Measurements from ENCODE around the gene AGPS. TPM values are rescaled to one million over a fixed set of nuclear protein-coding genes. Genes with fewer than 3 reads are reported as not detected.

Gene AGPS
- total and polyA plus RNA-seq, 2 of the 13 experiments (the other 11 are each of a cell fraction or from before 2014, with no cell fraction given), result 39.4 to 99.0 TPM

DNA sequence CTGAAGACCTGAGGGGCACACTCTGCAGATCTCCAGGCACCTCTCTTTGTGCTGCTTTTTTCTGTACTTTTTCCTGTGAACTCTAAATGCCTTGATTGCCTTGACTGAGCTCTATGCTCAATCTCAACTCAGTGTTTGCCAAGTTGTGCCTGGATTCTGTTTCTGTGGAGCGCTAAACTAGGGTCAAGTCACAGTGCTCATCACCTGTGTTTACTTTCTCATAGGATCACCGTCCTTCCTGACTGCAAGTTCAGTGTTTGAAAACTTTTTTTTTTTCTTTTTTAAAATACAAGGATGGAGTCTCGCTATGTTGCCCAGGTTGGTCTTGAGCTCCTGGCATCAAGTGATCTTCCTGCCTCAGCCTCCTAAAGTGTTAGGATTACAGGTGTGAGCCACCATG lies 62.6 kb downstream of the AGPS start (continued):
- TF ChIP-seq HOMEZ (CRISPR knock-in tag; IDR thresholded peaks at IDR 0.05; ENCODE audit: low read depth) (peak; percentile 67; the same call in 1 of the 2 replicates), NFE2 (CRISPR knock-in tag; IDR thresholded peaks at IDR 0.05) (no peak), MBNL3 (CRISPR knock-in tag; conservative IDR thresholded peaks at IDR 0.05) (no peak), NFKB2 (CRISPR knock-in tag; IDR thresholded peaks at IDR 0.05; ENCODE audit: borderline replicate concordance) (no peak), ZNF543 (CRISPR knock-in tag; IDR thresholded peaks at IDR 0.05) (no peak), POGZ (CRISPR knock-in tag; IDR thresholded peaks at IDR 0.05) (peak; percentile 65), FOXA3 (CRISPR knock-in tag; IDR thresholded peaks at IDR 0.05) (peak; percentile 67), ZNF687 (CRISPR knock-in tag; IDR thresholded peaks at IDR 0.05) (no peak), KDM6A (CRISPR knock-in tag; IDR thresholded peaks at IDR 0.05; ENCODE audit: low read depth) (no peak), ARID2 (CRISPR knock-in tag; IDR thresholded peaks at IDR 0.05; ENCODE audit: borderline replicate concordance) (no peak), RCOR2 (CRISPR knock-in tag; IDR thresholded peaks at IDR 0.05) (peak; percentile 19; the same call in 1 of the 2 replicates), GPN1 (CRISPR knock-in tag; IDR thresholded peaks at IDR 0.05; ENCODE audit: borderline replicate concordance) (no peak), ZBTB49 (CRISPR knock-in tag; IDR thresholded peaks at IDR 0.05; ENCODE audit: borderline replicate concordance) (no peak), ZMYM4 (CRISPR knock-in tag; IDR thresholded peaks at IDR 0.05) (peak; percentile 80), ZMAT3 (CRISPR knock-in tag; conservative IDR thresholded peaks at IDR 0.05) (no peak)
- TF ChIP-seq, protein P1, sequence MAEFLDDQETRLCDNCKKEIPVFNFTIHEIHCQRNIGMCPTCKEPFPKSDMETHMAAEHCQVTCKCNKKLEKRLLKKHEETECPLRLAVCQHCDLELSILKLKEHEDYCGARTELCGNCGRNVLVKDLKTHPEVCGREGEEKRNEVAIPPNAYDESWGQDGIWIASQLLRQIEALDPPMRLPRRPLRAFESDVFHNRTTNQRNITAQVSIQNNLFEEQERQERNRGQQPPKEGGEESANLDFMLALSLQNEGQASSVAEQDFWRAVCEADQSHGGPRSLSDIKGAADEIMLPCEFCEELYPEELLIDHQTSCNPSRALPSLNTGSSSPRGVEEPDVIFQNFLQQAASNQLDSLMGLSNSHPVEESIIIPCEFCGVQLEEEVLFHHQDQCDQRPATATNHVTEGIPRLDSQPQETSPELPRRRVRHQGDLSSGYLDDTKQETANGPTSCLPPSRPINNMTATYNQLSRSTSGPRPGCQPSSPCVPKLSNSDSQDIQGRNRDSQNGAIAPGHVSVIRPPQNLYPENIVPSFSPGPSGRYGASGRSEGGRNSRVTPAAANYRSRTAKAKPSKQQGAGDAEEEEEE (CRISPR knock-in tag; IDR thresholded peaks at IDR 0.05; ENCODE audit: borderline replicate concordance), result no peak
- TF ChIP-seq, protein P2, sequence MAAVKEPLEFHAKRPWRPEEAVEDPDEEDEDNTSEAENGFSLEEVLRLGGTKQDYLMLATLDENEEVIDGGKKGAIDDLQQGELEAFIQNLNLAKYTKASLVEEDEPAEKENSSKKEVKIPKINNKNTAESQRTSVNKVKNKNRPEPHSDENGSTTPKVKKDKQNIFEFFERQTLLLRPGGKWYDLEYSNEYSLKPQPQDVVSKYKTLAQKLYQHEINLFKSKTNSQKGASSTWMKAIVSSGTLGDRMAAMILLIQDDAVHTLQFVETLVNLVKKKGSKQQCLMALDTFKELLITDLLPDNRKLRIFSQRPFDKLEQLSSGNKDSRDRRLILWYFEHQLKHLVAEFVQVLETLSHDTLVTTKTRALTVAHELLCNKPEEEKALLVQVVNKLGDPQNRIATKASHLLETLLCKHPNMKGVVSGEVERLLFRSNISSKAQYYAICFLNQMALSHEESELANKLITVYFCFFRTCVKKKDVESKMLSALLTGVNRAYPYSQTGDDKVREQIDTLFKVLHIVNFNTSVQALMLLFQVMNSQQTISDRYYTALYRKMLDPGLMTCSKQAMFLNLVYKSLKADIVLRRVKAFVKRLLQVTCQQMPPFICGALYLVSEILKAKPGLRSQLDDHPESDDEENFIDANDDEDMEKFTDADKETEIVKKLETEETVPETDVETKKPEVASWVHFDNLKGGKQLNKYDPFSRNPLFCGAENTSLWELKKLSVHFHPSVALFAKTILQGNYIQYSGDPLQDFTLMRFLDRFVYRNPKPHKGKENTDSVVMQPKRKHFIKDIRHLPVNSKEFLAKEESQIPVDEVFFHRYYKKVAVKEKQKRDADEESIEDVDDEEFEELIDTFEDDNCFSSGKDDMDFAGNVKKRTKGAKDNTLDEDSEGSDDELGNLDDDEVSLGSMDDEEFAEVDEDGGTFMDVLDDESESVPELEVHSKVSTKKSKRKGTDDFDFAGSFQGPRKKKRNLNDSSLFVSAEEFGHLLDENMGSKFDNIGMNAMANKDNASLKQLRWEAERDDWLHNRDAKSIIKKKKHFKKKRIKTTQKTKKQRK (IDR thresholded peaks at IDR 0.05; ENCODE audit: low read length), result no peak
